DMS114 treated with DMSO at 0.1 percent for 48 hours (cell line): ENCODE measurements around the gene EIF4EBP2.

Experiments
- DNase-seq: peaks from one replicate; lab custom pipeline; 2025; ENCODE audit not compliant: unreplicated experiment; lab: John Stamatoyannopoulos, UW

The EIF4EBP2 gene

GRCh38 chr10:70459774-70460490, 56.0 kb downstream of the EIF4EBP2 start:
- DNase-seq, result no peak

DNA sequence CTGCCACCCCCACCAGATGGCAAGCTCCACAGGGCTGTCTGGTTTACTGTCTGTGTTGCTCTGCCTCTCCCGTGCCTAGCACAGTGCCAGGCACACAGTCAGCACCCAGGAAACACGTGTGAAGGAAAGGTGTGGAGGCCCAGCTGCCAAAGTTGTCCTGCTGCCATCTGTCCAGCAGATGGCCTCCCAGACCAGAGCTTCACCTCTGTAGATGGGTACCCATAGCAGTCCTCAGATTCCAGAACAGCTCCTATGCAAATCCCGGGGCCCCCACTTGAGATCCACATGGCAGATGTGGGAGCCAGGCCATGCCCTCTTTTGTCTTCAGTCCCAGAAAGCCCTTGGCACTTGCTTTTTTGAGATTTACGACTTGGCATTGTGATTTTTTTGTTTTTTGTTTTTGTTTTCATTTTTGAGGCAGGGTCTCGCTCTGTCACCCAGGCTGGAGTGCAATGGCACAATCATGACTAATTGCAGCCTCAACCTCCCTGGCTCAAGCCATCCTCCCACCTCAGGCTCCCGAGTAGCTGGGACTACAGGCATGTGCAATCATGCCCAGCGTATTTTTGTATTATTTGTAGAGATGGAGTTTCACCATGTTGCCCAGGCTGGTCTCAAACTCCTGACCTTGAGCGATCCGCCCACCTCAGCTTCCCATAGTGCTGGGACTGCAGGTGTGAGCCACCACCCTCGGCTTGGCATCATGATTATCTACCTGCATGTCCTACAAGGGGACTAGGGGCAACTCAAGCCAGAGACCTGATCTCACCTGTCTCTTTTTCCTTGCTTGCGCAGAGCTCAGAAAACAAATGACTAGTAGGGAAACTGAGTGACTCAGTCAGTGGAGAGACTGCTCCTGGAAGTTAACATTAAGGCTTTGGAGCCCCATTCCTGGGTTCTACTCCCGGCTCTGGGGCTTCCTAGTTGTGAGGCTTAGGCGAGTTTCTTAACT, 57.7 kb downstream of the EIF4EBP2 start:
- peak; percentile 58 for DNase-seq

- DNase-seq, result no peak
These were observed 58.5 kb downstream of the EIF4EBP2 start for GRCh38 chr10:70462349-70462984.

DNA sequence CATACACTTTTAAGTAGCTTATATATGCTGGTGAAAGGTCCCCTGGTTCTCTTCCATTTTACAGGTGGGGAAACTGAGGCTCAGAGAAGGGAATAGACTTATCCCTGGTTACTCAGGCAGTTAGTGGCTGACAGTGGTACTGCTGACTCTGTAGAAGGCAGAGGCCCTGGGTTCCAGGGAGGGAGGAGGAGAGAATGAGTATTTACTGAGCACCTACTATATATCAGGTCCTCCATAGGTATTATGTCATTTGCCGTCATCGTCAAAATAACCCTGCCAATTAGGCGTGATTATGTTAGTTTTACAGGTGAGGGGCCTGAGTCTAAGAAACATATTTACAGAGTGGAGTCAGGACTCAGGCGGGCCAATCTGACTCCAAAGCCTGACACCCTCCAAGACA, 61.3 kb downstream of the EIF4EBP2 start:
- no peak for DNase-seq

DNA sequence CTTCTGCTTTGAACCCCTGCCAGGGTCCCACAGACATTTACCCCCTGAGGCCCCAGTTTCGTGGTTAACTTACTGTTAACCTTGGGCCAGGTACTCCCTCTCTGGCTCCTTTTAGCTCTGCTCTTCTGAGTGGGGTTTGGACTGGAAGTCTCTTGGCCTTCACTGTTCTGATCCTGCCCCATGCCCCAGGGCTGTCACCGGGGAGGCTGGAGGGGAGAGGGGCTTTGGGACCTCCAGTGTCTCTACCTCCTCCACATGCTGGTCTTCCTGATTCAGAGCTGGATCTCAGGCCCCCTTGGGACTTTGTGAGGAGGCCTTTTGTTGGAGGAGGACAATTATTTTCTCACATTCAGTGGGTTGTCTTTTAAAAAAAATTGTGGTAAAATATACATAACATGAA, 61.9 kb downstream of the EIF4EBP2 start:
- DNase-seq, result no peak

DNA sequence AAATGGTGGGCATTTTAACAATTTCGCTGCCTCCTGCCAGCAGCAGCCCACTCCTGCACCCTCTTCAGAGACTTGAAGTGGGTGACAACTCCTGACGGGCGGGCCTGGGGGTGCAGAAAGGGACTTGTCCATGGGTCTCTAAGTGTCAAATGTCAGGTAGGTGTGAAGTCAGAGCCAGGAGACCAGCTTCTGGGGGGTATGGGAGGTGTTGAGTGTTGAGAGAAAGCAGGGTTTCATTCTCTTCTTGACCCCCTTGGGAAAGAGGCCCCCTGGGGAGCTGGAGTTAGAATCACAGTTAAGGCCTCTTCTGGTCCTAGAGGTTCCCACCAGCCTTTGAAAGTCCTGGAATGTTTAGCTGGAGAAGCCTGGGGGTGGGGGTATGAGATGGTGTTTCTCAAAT, 63.0 kb downstream of the EIF4EBP2 start:
- no peak for DNase-seq

DNA sequence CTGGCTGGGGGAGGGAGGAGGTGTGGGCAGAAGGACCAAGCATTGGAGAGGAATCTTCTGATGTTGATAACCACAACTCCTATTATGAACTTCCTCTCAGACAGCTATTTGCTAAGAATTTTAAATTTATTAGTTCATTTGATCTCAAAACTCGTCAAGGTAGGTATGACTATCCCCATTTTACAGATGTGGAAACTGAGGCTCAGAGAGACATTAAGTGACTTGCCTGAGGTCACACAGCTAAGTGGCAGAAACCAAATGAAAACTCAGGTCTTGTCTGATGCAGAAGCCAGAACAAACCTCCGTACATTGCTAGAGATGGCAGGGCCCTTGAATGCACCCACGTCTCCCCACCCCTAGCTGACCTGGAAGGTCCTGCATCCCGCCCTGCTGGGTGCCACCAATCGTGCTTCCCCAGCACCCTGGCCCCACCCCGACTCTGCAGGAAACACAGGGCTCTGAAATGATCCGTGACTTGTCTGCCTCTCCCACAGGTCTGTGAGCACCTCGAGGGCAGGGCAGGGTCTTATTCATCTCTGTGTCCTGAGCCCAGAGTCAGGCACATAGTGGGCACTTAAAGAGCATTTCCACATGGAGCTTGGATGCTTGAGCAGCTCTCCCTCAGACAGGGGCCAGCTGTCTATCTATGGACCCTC, 69.0 kb downstream of the EIF4EBP2 start:
- no peak for DNase-seq

DNA sequence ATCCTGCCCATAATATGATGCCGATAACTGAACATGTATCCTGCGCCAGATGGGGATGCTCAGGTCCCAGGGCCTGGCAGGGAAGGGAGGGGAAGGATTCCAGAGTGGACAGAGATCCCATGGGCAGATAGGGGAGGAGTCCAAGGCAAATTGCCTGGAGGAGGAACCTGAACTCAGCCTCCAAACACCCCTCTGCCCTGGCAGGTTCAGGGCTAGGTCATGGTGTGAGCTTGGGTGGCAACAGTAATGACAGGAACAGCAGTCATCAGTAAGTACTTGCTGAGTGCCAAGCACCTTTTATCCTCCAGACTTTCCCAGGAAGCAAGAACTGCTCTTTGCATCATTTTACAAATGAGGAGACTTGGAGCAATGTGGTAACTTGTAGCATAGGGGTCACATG, 70.8 kb downstream of the EIF4EBP2 start:
- DNase-seq, result no peak

- DNase-seq, result no peak
These were observed 71.7 kb downstream of the EIF4EBP2 start for GRCh38 chr10:70475661-70476060.

GRCh38 chr10:70476249-70477035, 72.5 kb downstream of the EIF4EBP2 start:
- DNase-seq, result no peak

DNA sequence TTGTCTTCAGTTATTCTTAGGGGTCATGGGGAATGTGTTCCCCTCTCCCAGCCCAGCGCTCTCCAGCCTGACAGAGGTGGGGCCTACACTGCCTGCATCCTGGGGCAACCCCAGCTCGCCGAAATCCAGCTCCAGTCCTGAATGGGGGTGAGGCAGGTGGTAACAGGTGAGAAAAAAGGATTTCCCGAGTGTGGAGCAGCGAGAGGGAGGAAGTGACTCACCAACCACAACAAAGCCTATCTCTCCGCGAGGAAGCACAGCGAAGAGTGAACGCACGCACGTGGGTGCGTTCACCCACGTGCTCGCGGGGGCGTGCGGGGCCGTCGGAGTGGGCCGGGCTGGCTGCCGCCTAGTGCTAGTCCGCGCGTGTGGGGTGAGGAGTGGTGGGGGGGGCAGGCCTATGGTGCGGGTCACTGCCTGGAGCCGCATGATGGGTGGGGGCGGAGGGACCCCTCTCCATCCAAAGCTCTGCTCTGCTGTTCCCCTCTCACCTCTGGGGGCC, 73.8 kb downstream of the EIF4EBP2 start:
- no peak for DNase-seq
